Measurements from ENCODE around the gene IQSEC2.

Gene IQSEC2

DNA sequence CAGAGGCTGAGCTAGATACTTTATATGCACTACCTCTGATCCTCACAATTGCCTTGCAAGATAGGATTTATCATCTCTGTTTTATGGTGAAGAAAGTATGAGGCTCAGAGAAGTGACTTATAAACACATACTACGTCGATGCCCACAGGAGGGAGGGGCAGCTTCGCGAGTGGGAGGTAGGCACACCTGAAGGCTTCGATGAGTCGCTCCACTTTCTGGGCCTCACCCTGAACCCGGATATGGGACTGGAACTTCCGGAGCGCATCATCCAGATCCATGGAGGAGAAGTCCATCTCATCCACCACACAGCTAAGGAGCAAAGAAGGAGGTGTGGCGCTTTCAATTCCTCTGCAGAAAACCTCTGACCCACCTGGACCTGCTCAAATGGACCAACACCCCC lies 33.5 kb downstream of the IQSEC2 start:
- Histone ChIP-seq H3K36me3 (ENCODE audit: insufficient read depth, low read length) (no peaks in the 10 kb centered on the region), H3K9me3 (ENCODE audit: low read depth, low read length) (no peaks in the 10 kb centered on the region), H3K9ac (ENCODE audit: insufficient read length) (no peak overlapping the region), H3K4me3 (no peak overlapping the region), H3K27ac (no peak overlapping the region)
- no peak for TF ChIP-seq EZH2 (IDR thresholded peaks at IDR 0.05)
- no peak for TF ChIP-seq FOXP2 (optimal IDR thresholded peaks at IDR 0.05; ENCODE audit: control extremely low read depth, extremely low read length, insufficient read depth)
- no peak for TF ChIP-seq POLR2AphosphoS5 (IDR thresholded peaks at IDR 0.05; ENCODE audit: borderline replicate concordance, low read depth, low read length)
- DNase-seq (ENCODE audit: low read depth, low spot score), result no peak

DNA sequence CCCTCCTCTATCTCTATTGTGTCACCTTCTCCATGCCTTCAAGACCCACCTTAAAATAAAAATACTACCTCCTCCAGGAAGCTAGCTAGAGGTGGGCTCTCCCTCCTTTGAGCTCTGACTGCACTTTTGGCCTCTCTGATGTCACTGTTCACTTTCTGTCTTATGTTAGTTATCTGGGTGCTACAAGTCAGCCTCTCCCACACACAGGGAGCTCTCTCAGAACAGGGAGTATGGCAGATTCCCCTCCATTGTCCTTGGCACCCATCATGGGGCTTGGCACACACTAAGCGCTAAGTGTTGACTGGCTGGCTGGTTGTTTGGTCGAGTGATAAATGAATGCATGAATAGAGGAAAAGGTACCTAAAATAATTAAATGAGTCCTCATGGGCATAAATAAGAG lies 35.2 kb downstream of the IQSEC2 start:
- Histone ChIP-seq H3K36me3 (ENCODE audit: insufficient read depth, low read length) (no peaks in the 10 kb centered on the region), H3K4me3 (no peak overlapping the region), H3K9ac (ENCODE audit: insufficient read length) (no peak overlapping the region), H3K9me3 (ENCODE audit: low read depth, low read length) (no peaks in the 10 kb centered on the region), H3K27ac (no peak overlapping the region)
- DNase-seq (ENCODE audit: low read depth, low spot score), result no peak
- TF ChIP-seq FOXP2 (optimal IDR thresholded peaks at IDR 0.05; ENCODE audit: control extremely low read depth, extremely low read length, insufficient read depth) (no peak), EZH2 (IDR thresholded peaks at IDR 0.05) (no peak), POLR2AphosphoS5 (IDR thresholded peaks at IDR 0.05; ENCODE audit: borderline replicate concordance, low read depth, low read length) (no peak)

DNA sequence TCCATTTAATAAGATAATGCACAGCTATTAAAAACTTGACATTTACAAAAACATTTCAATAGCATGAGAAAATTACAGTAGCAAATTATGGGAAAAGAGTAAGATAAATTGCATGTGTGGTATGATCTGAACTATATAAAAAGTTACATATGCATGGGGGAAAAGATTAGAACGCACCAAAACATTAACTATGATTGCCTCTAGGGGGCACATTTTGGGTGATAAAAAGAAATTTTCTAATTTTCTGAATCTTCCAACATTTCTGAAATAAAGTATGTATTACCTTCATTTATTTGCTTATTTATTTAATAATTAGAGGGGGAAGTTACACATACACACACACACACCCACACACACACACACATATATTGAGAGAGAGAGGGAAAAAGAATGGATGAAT lies 36.8 kb downstream of the IQSEC2 start:
- Histone ChIP-seq H3K9me3 (ENCODE audit: low read depth, low read length) (no peaks in the 10 kb centered on the region), H3K9ac (ENCODE audit: insufficient read length) (no peak overlapping the region)
- no peak for TF ChIP-seq POLR2AphosphoS5 (IDR thresholded peaks at IDR 0.05; ENCODE audit: borderline replicate concordance, low read depth, low read length)
- no peak for TF ChIP-seq EZH2 (IDR thresholded peaks at IDR 0.05)
- TF ChIP-seq FOXP2 (optimal IDR thresholded peaks at IDR 0.05; ENCODE audit: control extremely low read depth, extremely low read length, insufficient read depth), result no peak

DNA sequence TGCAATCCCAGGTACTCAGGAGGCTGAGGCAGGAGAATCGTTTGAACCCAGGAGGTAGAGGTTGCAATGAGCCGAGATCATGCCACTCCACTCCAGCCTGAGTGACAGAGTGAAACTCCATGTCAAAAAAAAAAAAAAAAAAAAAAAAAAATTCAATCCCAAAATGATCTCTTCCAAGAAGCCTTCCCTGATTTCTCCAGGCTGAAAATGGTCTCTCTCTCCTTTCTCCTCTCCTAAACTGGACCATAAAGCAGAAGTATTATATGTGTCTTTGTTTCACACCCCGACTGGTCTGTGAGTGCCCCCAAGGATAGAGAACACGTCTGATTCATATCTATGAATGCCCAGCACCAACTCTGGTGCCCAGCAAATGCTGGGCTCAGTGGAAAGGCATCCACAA lies 39.1 kb downstream of the IQSEC2 start:
- H3K9ac ChIP-seq (ENCODE audit: insufficient read length), result no peak overlapping the region
- H3K36me3 ChIP-seq (ENCODE audit: insufficient read depth, low read length), result no peaks in the 10 kb centered on the region
- H3K4me3 ChIP-seq, result no peak overlapping the region
- TF ChIP-seq EZH2 (IDR thresholded peaks at IDR 0.05) (no peak), POLR2AphosphoS5 (IDR thresholded peaks at IDR 0.05; ENCODE audit: borderline replicate concordance, low read depth, low read length) (no peak), FOXP2 (optimal IDR thresholded peaks at IDR 0.05; ENCODE audit: control extremely low read depth, extremely low read length, insufficient read depth) (no peak)
- H3K27ac ChIP-seq, result no peak overlapping the region
- no peaks in the 10 kb centered on the region for H3K9me3 ChIP-seq (ENCODE audit: low read depth, low read length)
- DNase-seq (ENCODE audit: low read depth, low spot score), result no peak

More for the DNA sequence above, 36.8 kb downstream of the IQSEC2 start:
- DNase-seq (ENCODE audit: low read depth, low spot score), result no peak
- H3K4me3 ChIP-seq, result no peak overlapping the region
- no peak overlapping the region for H3K27ac ChIP-seq
- no peaks in the 10 kb centered on the region for H3K36me3 ChIP-seq (ENCODE audit: insufficient read depth, low read length)

DNA sequence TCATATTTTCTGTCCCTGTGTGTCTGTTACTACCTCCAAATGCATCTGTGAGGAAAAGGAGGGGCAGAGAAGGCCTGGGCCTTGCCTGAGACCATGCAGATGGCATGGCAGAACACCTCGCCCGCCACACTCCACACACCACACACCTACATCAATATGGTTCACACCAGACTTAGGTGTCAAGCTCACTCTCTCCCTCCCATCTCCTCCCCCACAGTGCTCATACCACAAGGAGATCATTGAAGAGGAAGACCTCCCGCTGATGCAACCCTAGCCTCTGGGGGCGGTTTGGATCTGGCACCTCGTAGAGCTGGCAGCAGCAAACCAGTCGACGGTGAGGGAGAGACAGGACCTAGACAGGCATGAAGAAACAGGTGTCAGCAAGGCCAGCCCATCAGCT lies 39.8 kb downstream of the IQSEC2 start:
- no peaks in the 10 kb centered on the region for H3K9me3 ChIP-seq (ENCODE audit: low read depth, low read length)
- DNase-seq (ENCODE audit: low read depth, low spot score), result no peak
- H3K27ac ChIP-seq, result no peak overlapping the region
- no peaks in the 10 kb centered on the region for H3K36me3 ChIP-seq (ENCODE audit: insufficient read depth, low read length)
- TF ChIP-seq EZH2 (IDR thresholded peaks at IDR 0.05) (no peak), FOXP2 (optimal IDR thresholded peaks at IDR 0.05; ENCODE audit: control extremely low read depth, extremely low read length, insufficient read depth) (no peak), POLR2AphosphoS5 (IDR thresholded peaks at IDR 0.05; ENCODE audit: borderline replicate concordance, low read depth, low read length) (no peak)
- no peak overlapping the region for H3K9ac ChIP-seq (ENCODE audit: insufficient read length)
- H3K4me3 ChIP-seq, result no peak overlapping the region

DNA sequence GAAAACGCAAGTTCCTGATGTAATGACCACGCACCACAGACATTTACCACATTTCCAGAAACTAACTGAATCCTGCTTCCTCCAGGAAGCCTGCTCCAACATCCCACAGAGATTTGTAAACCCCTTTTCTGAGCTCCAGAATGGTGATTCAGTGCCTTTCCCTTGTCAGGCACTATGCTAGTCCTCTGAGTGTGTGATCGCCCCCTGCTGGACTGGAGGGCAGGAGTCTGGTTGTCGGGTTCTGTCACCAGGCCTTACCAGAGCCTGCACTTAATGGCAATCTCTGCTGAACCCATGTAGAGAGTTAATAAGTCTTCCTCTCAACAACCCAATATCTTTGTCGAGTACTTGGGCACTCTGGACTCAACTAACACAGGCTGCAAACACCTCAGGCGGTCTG lies 41.9 kb downstream of the IQSEC2 start:
- DNase-seq (ENCODE audit: low read depth, low spot score), result no peak
- no peaks in the 10 kb centered on the region for H3K36me3 ChIP-seq (ENCODE audit: insufficient read depth, low read length)

DNA sequence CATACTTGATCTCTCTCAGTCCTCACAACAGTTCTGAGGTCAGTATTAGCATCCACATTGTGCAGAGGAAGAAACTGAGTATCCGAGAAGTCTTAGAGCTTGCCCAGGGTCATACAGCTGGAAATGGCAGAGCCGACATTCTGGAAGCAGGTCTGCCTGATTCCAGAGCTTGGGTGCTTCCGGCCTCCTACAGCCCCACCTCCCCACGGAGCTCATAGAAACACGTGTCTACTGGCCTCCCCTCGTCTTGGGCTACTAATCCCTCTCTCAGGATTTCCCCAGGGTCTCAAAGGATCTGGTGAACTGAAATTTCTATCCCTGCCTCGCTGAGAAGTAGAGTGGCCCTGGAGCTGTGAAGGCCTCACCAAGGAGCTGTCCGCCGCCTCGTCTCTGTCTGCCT lies 44.3 kb downstream of the IQSEC2 start:
- Histone ChIP-seq H3K4me3 (no peak overlapping the region), H3K9ac (ENCODE audit: insufficient read length) (no peak overlapping the region), H3K36me3 (ENCODE audit: insufficient read depth, low read length) (no peaks in the 10 kb centered on the region), H3K9me3 (ENCODE audit: low read depth, low read length) (no peaks in the 10 kb centered on the region), H3K27ac (no peak overlapping the region)
- no peak for TF ChIP-seq POLR2AphosphoS5 (IDR thresholded peaks at IDR 0.05; ENCODE audit: borderline replicate concordance, low read depth, low read length)
- TF ChIP-seq EZH2 (IDR thresholded peaks at IDR 0.05), result no peak
- TF ChIP-seq FOXP2 (optimal IDR thresholded peaks at IDR 0.05; ENCODE audit: control extremely low read depth, extremely low read length, insufficient read depth), result no peak
- no peak for DNase-seq (ENCODE audit: low read depth, low spot score)

More for the DNA sequence above, 41.9 kb downstream of the IQSEC2 start:
- H3K9ac ChIP-seq (ENCODE audit: insufficient read length), result no peak overlapping the region
- no peaks in the 10 kb centered on the region for H3K9me3 ChIP-seq (ENCODE audit: low read depth, low read length)
- no peak overlapping the region for H3K4me3 ChIP-seq
- TF ChIP-seq EZH2 (IDR thresholded peaks at IDR 0.05), result no peak
- no peak for TF ChIP-seq POLR2AphosphoS5 (IDR thresholded peaks at IDR 0.05; ENCODE audit: borderline replicate concordance, low read depth, low read length)
- TF ChIP-seq FOXP2 (optimal IDR thresholded peaks at IDR 0.05; ENCODE audit: control extremely low read depth, extremely low read length, insufficient read depth), result no peak
- no peak overlapping the region for H3K27ac ChIP-seq

DNA sequence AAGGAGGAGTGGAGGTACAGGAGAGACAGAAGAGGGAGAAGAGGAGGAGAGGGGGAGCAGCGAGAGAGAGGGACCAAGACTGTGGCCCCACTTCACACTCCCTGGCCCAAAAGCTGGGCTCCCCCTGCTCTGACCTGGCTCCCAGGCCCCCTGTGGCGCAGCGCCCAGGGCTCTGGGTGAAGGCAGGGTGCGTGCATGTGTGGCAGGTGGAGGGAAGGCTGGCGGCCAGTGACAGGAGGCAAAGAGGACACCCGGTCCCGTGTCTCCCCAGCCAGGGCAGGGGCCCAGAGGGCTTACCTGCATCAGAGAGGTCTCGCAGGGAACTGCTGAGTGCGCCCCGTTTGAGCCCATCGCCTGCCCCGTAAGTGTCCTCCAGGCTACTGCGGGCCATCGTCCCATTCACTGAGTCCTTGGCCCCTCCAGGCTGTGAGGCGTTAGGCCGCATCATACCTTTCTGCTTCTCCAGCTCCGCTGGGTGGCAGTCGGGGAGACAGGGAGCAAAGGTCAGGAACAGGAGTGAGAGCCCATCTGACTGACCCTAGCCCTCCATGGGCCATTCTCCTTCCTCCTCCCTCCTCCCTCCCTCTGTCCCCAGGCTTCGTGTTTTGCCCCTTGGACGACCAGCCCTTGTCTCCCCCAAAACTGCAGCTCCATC lies 45.2 kb downstream of the IQSEC2 start:
- Histone ChIP-seq H3K27ac (no peak overlapping the region), H3K36me3 (ENCODE audit: insufficient read depth, low read length) (no peaks in the 10 kb centered on the region), H3K9me3 (ENCODE audit: low read depth, low read length) (no peaks in the 10 kb centered on the region), H3K9ac (ENCODE audit: insufficient read length) (no peak overlapping the region), H3K4me3 (no peak overlapping the region)
- DNase-seq (ENCODE audit: low read depth, low spot score), result no peak
- TF ChIP-seq FOXP2 (optimal IDR thresholded peaks at IDR 0.05; ENCODE audit: control extremely low read depth, extremely low read length, insufficient read depth), result no peak

DNA sequence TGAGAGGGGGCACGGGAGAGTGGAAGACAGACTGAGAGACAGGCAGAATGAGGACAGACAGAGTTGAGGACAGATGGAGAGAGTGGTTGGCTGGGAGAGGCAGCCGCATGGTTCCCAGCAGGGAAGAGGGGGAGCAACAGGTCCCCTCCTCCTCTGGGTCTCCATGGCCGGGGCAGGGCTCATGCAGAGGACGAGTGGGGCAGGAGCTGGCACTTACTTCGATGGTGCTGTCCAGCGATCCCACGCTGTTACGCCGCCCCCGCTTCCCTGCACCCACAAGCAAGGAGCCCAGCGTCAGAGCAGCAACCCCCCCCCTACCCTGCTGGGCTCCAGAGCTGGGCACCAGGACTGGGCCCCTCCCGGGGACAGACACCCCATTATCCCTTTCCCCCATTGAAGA lies 45.8 kb downstream of the IQSEC2 start:
- TF ChIP-seq EZH2 (IDR thresholded peaks at IDR 0.05), result no peak
- no peak for TF ChIP-seq FOXP2 (optimal IDR thresholded peaks at IDR 0.05; ENCODE audit: control extremely low read depth, extremely low read length, insufficient read depth)
- TF ChIP-seq POLR2AphosphoS5 (IDR thresholded peaks at IDR 0.05; ENCODE audit: borderline replicate concordance, low read depth, low read length), result no peak
- no peak overlapping the region for H3K9ac ChIP-seq (ENCODE audit: insufficient read length)
- DNase-seq (ENCODE audit: low read depth, low spot score), result no peak
- no peak overlapping the region for H3K4me3 ChIP-seq
- H3K36me3 ChIP-seq (ENCODE audit: insufficient read depth, low read length), result no peaks in the 10 kb centered on the region
- no peaks in the 10 kb centered on the region for H3K9me3 ChIP-seq (ENCODE audit: low read depth, low read length)
- H3K27ac ChIP-seq, result no peak overlapping the region
